ENCODE data around the gene RUNX1.

RUNX1 gene

DNA sequence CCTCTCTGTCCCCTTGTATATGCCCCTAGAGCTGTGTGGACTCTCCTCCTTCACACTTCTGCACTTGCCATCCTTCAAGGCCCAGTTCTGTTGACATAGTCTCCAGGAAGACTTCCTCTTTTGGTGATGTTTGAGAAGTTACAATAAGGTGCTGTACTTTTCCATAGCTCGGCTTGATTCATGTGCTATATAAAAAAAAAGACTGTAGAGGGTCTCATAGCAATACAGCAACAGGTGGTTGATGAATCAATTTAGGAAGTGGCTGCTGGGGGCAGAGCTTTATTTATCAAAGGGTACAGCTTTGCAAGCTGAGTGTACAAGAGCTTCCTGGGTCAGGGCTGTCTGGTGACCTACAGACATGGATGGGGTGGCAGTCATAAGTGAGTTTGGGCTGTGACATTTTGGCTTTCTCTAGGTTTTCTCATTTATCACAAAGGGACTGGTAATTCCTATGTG is 102.7 kb downstream of the RUNX1 start:
- DNase-seq (ENCODE audit: low read depth): no peak

DNA sequence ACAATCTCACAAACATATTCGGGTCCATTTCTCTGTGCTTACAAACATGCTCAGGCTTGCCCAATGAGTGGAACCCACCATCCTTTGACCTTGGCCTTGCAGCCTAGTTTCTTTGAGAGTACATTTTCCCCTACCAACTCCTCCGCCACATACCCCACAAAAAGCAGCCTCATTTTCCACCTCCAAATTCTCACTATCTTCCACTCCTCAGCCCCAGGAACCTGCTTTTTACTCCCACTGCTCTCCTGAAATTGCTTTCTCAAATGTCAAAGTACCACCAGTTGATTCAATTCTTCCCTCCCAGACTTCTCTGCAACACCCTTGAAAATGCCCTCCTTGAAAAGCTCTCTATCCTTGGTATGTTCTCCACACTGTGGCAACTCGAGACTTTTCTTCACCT is 103.8 kb downstream of the RUNX1 start:
- no peak for DNase-seq (ENCODE audit: low read depth)

DNA sequence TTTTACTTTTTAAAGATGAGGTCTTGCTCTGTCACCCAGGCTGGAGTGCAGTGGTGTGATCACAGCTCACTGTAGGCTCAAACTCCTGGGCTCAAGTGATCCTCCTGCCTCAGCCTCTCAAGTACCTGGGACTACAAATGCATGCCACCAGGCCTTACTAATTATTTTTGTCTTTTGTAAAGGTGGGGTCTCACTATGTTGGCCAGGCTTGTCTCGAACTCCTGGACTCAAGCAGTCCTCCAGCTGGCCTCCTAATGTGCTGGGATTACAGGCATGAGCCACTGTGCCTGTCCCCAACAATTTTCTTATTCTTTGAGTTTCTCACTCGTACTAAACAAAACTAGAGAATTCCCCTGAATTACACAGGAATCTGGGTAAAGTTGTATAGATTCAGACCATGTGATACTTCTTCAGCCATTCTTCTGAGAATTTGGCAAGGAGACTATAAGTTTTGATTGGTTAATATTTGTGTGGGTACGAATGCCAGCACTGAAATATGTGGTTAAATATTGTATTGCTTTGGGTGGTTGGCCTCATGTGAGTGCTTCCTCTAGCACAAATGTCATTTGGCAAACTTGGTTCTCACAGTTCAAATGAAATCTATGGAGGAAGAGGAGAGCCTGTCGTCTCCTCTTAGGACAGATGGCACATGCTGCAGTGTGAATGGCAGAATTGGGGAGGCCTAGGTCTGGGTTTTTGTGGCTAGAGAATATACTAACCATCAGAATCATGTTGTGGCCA is 104.9 kb downstream of the RUNX1 start:
- no peak for DNase-seq (ENCODE audit: low read depth)

DNA sequence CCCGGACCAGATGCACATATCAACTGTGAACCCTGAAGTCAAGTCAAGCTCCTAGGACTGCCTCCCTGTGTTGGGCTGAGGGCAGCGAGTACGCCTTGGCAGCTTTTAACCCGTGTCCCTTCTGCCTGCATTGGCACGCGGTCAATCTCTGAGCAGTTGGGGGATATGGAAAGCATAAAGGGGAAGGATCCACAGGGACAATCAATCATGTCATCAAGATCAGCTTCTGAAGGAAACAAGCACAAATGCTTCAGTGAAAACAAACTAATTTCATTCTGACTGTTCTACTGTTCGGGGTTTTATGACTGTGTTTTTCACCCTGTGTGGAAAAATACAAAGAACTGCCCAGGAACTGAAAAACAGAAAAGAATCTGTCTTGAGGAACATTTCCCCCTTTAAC is 106.2 kb downstream of the RUNX1 start:
- no peak for DNase-seq (ENCODE audit: low read depth)

DNA sequence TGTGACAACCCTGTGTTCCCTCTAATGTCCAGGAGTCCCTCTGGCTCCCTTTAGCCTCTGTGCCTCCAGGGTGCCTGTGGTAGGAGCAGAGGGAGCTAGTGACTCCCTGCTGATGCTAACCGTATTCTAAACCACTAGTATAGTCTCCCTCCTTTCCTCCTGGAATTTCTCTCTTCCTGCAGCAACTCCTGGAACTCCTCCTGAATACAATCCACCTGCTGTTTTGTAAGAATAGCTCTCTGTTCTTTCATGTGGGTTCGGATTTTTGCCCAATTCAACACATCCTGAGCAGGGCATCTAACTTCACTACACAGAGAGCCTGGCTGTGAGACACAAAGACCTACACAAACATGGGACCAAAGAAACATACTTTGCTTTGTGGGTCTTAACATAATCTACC is 107.9 kb downstream of the RUNX1 start:
- no peak for DNase-seq (ENCODE audit: low read depth)

DNA sequence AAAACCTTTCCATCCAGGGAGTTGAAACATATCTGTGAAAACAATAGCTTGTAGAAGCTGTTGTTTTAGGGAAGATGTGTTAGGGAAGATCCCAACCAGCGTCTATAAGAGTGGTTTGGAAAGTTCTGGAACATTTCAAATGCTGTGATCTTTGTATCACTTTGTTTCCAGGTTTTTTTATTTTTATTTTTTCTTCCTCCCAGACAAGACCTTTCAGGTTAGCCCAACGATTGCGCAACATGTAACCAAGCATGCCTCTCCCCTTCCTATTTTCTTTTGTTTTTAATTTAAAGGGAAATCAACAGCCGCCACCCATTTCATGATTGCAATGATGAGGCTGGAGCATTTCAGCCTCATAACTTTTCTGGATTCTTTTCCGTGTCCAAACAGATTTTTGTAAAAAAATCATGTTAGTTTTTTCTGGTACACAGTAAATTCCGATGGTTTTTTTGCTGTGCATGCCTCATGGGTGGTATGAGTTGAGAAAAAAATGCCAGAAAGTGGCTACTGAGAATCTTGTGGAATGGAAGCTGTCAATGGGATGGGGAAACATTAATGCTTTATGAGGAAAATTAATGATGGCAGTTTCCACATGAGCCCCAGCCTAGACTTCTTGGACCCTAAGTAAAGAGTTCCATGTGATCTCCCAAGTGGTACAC is 109.3 kb downstream of the RUNX1 start:
- DNase-seq (ENCODE audit: low read depth): no peak

DNA sequence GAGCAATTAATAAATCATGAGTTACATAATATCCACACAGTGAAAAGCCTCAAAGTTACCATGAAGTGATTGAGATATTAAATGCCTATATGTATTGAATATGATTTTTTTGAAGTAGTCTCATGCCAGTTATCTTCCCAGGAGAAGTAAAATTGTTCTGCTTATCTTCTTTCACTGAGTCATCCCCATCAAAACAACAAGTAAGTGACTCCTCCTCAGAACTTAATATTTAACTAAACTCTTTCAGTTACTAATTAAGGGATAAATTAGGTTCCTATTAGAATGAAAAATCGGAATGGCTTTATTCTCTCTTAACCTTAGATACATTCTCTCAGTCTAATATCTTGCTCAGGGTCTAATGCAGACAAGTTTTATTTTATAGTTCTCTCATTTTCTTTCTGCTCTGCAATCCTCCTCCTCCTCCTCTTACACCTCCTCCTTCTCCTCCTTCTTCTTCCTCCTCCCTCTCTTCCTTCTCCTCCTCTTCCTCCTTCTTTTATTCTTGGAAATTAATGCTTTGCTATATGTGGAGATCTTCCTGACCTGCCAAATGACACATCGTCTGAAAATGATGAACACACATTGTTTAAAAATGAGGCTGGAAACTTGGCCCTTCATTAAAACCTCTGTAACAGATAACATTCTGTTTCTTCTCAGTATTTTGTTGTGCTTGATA is 110.9 kb downstream of the RUNX1 start:
- DNase-seq (ENCODE audit: low read depth): no peak

DNA sequence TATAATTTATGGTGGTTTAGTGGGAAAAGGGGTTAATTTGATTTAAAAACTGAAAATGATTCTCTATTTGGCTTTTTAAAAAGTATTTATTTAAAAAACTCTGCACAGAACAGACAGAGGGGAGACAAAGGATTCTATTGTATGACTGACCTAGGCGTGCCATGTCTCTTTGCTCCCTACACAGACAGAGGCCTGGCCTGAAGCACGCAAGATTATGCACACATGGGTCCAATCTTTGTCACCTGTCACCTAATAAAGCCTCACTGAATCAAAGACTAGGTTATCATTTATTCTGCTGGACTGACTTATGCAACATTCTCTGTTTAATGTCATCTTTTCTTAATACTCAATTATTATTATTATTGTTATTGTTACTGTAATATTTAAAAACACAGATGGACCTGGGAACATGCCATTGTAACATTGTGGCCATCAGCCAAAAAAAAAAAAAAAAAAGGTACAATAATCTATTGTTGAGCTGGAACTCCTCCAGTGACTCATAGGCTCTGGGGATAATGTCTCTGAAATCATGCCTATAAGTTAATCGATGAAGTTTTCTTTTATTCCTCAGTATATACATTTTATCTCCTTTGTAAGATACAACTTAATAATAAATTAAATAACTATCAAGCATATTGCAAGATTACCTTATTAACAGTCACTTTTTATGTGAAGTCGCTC is 112.1 kb downstream of the RUNX1 start:
- no peak for DNase-seq (ENCODE audit: low read depth)

DNA sequence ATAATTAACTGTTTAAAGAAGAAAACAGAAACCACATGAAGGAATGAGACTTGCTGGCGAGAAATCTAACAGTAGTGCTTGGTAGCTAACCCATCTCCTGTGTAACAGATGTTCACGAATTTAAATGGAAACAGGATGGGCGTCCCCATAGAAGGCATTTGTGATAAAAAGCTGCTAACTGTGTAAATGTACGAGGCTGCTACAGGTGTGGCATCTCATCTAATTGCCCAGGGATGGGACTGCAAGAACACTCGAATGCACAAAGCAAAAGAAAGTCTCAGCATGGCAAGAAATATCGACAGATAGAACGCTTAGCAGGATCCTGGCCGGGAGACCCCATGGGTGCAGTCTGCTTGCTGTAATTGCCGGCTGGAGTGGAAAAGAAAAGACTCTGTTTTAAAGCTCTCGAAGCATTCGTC is 112.7 kb downstream of the RUNX1 start:
- no peak for DNase-seq (ENCODE audit: low read depth)

DNA sequence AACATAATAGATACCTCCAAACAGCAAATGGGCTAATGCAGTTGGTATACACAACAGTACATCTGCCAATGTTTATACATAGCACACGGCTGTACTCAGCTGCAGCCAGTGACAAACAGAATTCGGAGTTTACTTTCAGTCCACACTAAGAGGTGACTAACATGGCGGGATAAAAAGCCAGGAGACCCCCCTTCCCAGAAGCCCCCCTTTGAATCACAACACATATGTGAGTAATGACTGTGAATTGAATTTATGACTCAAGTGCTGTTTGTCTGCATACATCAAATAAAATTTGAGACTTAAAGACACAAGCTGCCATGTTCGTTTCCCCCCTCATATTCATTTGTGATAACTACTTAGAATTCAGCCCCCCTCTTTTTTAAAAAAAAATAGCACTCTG is 113.2 kb downstream of the RUNX1 start:
- DNase-seq (ENCODE audit: low read depth): no peak

DNA sequence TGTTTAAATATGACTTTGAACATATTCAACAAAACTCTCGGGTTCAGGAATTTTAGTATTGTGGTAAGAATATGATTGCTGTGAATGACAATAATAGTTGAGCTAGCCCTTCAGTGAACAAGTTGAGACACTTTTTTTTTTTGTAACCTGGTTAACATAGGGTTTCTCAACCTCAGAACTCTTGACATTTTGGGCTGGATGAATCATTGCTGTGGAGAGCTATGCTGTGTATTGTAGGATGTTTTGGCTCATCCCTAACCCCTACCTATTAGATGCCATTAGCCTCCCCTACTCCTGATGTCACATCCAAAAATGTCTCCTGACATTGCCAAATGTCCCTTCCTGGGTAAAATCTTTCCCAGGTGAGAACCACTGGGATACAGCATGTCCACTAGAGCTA is 113.7 kb downstream of the RUNX1 start:
- no peak for DNase-seq (ENCODE audit: low read depth)

DNA sequence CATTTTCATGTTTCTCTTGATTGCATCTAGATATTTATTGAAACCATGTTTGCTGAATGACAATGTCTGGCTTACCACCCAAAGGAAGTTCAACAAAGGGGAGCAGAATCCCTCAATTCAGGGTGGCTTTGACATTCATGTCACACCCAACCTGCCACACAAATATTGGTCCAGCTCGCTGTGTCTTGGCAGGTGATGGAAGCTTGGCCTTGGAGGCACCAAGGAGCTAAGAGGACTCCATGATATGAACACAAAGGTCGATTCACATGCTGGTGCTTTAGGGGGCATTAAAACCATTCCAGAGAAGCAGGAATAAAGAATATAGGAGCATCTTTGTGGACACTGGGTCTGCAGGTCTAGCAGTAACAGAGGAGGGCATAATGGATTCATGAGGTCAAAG is 114.8 kb downstream of the RUNX1 start:
- no peak for DNase-seq (ENCODE audit: low read depth)

DNA sequence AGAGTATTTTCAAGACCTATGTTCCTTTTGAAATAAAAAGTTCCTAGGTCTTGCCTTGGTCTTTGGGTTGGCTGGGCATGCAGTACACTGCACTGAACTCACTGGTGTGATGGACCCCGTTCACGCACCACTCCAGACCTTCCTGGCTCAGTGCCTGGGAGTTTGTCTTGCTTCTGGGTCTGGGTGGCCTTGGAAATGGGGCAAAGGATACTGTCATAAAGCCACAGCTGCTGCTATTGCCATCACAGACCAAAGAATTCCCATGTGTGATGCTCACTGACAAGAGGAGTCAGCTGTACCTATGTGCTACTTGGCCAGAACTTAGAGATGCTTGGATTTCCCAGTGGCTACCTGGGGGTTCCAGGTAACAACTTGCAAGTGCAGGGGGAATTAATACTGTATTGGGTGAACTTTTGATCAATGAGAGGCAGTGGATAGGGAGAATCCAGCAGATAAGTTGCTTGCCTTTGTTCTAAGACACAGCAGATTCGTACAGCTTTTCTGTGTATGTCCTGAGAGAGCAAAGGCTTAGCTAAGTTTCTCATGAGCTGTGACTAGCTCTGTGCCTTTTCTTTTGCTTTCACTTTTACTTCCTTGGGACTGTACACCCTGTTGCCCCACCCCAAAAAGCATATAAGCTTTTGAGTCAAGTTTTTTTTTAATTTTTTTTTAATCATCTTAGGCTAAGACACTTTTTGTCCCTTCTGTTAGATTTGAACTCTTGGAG is 115.3 kb downstream of the RUNX1 start:
- DNase-seq (ENCODE audit: low read depth): no peak

DNA sequence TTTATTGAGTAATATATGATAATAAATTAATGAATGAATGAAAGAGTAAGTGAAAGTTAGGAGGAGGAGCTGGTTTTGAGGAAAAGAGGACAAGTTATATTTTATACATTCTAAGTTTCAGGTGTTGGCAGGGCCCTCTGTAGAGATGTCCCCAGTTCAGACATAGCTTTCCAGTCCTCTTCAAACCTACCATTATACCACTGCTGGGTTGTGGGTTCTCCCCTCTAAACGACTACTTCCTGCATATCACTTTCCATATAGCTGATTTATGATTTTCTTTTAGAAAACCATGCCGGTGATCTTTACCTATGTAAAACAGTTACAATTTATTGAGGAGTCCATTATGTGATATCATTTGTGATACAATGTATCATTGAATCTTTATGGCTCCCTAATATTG is 116.9 kb downstream of the RUNX1 start:
- no peak for DNase-seq (ENCODE audit: low read depth)

DNA sequence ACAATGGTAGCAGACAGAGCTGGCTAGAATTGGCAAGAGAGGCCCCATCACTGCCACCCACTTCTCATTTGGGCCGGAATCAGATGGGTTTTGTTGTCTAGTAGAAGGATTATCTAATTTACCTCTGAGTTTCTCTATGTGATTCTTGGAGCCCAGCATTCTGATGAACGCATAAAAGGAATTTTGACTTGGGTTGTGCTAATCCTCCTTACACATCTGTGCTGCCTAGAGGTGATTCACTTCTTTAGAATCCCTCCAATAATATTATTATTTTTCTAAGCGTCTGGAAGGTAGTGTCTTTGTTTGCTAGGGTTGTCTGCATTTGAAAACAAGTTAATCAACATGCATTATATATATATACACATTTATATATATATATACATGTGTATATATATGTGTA is 118.1 kb downstream of the RUNX1 start:
- DNase-seq (ENCODE audit: low read depth): no peak

DNA sequence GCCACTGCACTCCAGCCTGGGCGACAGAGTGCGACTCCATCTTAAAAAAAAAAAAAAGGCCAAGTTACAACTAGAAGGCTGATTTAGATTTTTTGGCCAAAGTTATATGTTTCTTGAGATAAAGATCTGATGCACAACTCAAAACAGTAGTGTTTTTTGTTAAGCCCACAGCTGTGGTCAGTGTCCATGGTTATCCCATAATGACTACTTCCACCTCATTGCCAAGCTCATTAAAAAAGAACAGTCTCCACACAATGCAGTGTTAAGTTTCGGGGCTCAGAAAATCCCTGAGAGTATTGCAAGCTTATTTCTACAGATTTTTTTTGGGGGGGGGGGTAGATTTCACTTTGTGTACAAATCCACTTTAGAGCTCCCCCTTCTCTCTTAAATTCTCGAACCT is 120.5 kb downstream of the RUNX1 start:
- no peak for DNase-seq (ENCODE audit: low read depth)

DNA sequence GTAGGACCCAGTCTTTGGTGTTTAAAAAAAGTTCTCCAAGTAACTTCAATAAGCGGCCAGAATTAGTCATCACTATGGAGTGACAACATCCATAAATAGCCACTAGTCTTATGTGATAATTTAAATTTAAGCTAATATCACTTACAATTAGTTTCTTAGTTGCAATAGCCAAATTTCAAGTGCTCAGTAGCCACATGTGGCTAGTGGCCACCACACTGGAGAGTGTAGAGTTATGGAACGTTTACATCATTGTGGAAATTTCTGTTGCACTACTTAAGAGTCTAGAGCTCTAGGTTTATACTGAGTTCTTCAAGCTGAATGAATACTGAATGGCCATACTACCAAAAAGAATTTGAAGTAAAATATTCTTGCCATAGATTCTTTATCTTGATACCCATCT is 121.1 kb downstream of the RUNX1 start:
- DNase-seq (ENCODE audit: low read depth): no peak

DNA sequence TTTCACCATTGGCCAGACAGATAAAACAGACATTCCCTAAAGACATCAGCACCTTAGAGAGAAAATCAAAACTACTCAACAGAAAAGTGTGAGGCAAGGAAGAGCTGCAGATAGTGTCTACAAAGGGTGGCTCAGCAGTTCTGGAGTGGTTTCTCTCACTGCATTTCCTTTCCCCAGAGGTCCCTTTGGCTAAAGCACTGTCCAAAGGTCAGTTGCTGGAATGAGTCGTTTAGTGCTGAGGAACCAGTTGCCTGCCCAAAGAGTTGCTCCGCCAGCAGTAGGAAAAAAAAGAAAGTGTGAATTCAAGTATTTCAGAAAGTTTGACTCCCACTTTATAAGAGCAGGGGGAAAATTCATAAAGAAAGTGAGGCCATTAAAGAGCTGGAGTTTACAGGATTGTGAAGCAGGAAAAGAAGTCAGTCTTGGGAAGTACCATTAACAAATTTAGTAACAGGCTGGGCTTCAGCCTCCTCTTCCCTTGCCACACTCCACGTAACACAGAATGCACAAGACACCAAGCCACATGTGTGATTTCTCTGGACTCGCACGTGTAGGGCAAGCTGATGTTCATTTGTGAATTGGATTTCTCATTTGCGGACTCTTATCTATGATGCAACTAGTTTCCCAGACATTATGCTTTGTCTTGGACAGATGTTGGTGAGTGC is 122.2 kb downstream of the RUNX1 start:
- DNase-seq (ENCODE audit: low read depth): no peak

DNA sequence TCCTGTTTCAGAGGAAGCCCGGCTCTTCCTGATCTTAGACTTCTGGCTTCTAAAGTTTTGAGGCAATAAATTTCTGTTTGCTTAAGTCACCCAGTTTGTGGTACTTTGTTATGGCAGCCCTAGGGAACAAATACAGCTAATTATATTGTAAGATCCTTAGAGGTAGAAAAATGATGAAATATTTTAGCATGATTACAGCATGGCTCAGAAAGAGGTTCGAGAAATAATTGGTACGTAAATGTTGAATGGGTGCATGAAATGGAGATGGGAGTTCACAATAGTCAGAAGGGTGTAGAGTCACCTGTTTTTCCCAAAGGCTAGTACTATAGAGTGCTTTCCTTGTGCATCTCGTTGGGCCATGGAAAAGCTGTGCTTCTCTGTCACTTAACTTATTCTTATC is 123.5 kb downstream of the RUNX1 start:
- no peak for DNase-seq (ENCODE audit: low read depth)

DNA sequence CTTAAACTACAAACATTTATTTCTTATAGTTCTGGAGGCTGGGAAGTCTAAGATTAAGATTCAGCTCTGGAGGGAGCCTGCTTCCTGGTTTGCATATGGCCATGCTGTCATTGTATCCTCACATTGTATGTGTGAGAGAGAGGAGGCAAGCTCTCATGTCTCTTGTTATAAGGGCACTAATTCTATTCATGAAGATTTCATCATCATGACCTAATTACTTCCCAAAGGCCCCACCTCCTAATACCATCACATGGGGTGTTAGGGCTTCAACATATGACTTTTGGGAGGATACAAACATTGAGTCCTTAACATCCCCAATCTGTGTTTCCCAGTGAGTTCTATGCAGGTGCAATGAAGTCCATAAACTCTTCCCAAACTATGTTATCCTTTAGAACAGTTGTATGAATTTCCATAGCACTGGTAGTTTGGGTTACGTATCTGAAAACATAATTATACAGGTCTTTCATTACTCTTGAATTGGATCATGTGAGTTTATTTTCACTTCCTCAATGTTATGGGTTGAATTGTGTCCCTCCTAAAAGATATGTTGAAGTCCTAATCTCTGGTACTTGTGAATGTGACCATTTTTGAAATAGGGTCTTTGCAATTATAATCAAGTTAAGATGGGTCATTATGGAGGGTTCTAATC is 124.2 kb downstream of the RUNX1 start:
- no peak for DNase-seq (ENCODE audit: low read depth)

DNA sequence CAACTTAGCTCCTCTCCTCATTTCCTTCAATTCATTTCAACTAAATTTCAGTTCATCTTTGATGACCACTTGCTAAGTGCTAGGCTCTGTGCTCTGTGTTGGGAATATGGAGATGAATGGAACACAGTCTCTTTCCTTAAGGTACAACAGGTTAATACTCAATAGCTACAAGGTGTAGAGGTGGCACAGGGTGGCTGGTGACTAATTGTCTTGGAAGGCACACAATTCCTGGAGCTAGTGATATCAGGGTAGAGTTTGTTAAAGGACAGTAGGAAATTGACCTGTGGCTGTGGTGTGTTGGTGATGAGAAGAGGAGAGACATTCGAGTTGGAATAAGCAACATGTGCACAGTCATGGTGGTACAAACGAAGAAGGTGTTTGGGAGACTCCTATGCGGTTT is 124.9 kb downstream of the RUNX1 start:
- DNase-seq (ENCODE audit: low read depth): no peak
